Thyroid gland (tissue), 4 donors: Measurements from ENCODE around the gene SLC9B1.
"Not testable (repeated sequence)": the region's sequence is repeated elsewhere in the genome, so short reads cannot be mapped to it uniquely, and the experiment has no call there.

ENCODE experiments used
- CTCF ChIP-seq, 6 experiments: fragments of 200-600 bp in 3 of 6; fragments of 450-650 bp in 3 of 6; sonication (generic) in 3 of 6; IDR thresholded peaks; one replicate each; pipeline ENCODE4 v1.5.1; 2016 to 2019; ENCODE audit warnings: antibody characterized with exemption in 6 of 6, mild to moderate bottlenecking in 2 of 6, inconsistent platforms in 1 of 6, moderate library complexity in 1 of 6
- POLR2A ChIP-seq, 2 donors: fragments of 450-650 bp; IDR thresholded peaks; one replicate each; pipeline ENCODE4 v1.6.1; 2017; ENCODE audit warnings: antibody characterized with exemption in 2 of 2, mild to moderate bottlenecking in 2 of 2, moderate library complexity in 1 of 2

GRCh38 chr4:102961813-102962212, 57.7 kb downstream of the SLC9B1 start:
- not testable (repeated sequence) for TF ChIP-seq CTCF, POLR2A (IDR thresholded peaks at IDR 0.05)
